GM12873 (cell line): ENCODE results near the gene CYP1A2.

Experiments
- CTCF ChIP-seq: IDR thresholded peaks from 2 replicates; pipeline ENCODE4 v1.5.1; 2012; ENCODE audit warnings: low read depth, mild to moderate bottlenecking, moderate library complexity, low read length, control low read depth; ENCODE audit not compliant: insufficient read depth; ENCODE audit errors: missing control alignments

The CYP1A2 gene

GRCh38 chr15:74748322-74748946 lies at the start of gene CYP1A2:
TSS of gene CYP1A2 (plus strand) at chr15:74748845. CDS start at chr15:74749739, 894 bp downstream.
- no peak for TF ChIP-seq CTCF

GRCh38 chr15:74709011-74709410 lies 39.6 kb upstream of the CYP1A2 start:
- TF ChIP-seq CTCF: no peak

GRCh38 chr15:74709892-74710291 lies 38.8 kb upstream of the CYP1A2 start:
- no peak for TF ChIP-seq CTCF

GRCh38 chr15:74710319-74711094 lies 38.1 kb upstream of the CYP1A2 start:
- TF ChIP-seq CTCF: no peak

- TF ChIP-seq CTCF: no peak
Observed at GRCh38 chr15:74712311-74712710, 36.3 kb upstream of the CYP1A2 start.

- TF ChIP-seq CTCF: no peak
Observed at GRCh38 chr15:74716651-74717050, 32.0 kb upstream of the CYP1A2 start.

- no peak for TF ChIP-seq CTCF
Observed at GRCh38 chr15:74722591-74722990, 26.1 kb upstream of the CYP1A2 start.
